Vagina (tissue), 2 donors: Measurements from ENCODE around the gene GFPT1.

ENCODE experiments used
- POLR2A ChIP-seq, 2 donors: fragments of 450-650 bp; IDR thresholded peaks; one replicate each; pipeline ENCODE4 v1.6.1; 2017; ENCODE audit warnings: antibody characterized with exemption in 2 of 2, mild to moderate bottlenecking in 2 of 2, moderate library complexity in 2 of 2
- TF ChIP-seq, protein P1 (sequence below), 3 experiments: fragments of 450-650 bp in 2 of 3; fragments of 200-600 bp in 1 of 3; sonication (generic) in 1 of 3; IDR thresholded peaks; one replicate each; pipeline ENCODE4 v1.5.1; 2017 to 2019; ENCODE audit warnings: antibody characterized with exemption in 3 of 3, mild to moderate bottlenecking in 2 of 3, moderate library complexity in 2 of 3

- TF ChIP-seq, protein P1, sequence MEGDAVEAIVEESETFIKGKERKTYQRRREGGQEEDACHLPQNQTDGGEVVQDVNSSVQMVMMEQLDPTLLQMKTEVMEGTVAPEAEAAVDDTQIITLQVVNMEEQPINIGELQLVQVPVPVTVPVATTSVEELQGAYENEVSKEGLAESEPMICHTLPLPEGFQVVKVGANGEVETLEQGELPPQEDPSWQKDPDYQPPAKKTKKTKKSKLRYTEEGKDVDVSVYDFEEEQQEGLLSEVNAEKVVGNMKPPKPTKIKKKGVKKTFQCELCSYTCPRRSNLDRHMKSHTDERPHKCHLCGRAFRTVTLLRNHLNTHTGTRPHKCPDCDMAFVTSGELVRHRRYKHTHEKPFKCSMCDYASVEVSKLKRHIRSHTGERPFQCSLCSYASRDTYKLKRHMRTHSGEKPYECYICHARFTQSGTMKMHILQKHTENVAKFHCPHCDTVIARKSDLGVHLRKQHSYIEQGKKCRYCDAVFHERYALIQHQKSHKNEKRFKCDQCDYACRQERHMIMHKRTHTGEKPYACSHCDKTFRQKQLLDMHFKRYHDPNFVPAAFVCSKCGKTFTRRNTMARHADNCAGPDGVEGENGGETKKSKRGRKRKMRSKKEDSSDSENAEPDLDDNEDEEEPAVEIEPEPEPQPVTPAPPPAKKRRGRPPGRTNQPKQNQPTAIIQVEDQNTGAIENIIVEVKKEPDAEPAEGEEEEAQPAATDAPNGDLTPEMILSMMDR (IDR thresholded peaks at IDR 0.05) = no peak
- no peak for TF ChIP-seq POLR2A (IDR thresholded peaks at IDR 0.05)
Observed at GRCh38 chr2:69416147-69416546, 29.1 kb upstream of the GFPT1 start.
